ENCODE data around the gene GJB6.

Gene GJB6

DNA sequence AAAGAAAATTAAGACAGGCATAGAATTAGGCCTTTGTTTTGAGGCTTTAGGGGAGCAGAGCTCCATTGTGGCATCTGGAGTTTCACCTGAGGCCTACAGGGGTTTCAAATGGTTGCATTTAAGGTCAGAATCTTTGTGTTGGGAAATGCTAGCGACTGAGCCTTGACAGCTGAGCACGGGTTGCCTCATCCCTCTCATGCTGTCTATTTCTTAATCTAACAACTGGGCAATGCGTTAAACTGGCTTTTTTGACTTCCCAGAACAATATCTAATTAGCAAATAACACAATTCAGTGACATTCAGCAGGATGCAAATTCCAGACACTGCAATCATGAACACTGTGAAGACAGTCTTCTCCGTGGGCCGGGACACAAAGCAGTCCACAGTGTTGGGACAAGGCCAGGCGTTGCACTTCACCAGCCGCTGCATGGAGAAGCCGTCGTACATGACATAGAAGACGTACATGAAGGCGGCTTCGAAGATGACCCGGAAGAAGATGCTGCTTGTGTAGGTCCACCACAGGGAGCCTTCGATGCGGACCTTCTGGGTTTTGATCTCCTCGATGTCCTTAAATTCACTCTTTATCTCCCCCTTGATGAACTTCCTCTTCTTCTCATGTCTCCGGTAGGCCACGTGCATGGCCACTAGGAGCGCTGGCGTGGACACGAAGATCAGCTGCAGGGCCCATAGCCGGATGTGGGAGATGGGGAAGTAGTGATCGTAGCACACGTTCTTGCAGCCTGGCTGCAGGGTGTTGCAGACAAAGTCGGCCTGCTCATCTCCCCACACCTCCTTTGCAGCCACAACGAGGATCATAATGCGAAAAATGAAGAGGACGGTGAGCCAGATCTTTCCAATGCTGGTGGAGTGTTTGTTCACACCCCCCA lies 43.2 kb downstream of the GJB6 start:
- DNase-seq (ENCODE audit: low read depth in 2 of 2) = no peak

DNA sequence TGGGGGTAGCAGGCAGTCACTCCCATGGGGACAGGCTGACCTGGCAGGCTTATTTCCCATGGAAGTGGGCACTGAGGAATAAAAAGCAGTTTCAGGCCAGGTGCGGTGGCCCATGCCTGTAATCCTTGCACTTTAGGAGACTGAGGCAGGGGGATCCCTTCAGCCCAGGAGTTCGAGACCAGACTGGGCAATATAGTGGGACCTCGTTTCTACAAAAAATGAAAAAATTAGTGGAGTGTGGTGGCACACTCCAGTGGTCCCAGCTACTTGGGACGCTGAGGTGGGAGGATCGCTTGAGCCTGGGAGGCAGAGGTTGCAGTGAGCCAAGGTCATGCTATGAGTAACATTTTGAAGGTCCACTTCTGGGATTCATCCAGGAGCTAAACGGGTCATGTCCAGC lies 45.3 kb downstream of the GJB6 start:
- DNase-seq (ENCODE audit: low read depth in 2 of 2) = no peak

DNA sequence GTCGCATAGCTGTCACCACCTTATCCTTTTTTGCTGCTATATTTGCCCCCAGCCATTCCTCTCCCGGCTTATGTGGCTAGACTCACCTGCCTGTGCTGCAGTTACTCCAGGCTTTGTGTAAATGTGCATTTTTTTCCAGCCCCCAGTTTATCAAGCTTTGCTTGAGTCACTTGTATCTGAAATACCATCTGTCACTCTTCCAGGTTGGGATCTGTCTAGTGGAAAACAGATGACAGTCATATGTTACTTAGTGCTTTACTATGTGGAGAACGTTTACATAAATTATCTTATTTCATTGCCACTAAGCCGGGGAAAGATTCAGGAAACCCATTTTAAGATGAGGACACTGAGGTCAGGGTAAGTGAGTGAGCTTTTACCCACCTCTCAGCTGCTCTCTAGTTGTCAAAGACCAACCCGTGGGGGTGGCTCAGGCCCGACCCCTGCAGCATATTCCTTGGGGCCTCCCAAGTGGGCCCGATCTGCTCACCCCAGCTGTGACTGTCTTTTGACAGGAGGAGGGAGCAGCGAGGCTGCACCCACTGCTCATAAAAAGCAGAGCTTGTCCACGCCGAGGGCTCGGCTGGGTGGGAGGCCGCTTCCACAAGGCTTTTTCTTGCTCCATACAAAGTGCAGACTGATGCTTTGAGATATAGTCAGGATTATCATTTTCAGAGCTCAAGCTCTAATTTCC lies 46.6 kb downstream of the GJB6 start:
- DNase-seq (ENCODE audit: low read depth in 2 of 2) = no peak

DNA sequence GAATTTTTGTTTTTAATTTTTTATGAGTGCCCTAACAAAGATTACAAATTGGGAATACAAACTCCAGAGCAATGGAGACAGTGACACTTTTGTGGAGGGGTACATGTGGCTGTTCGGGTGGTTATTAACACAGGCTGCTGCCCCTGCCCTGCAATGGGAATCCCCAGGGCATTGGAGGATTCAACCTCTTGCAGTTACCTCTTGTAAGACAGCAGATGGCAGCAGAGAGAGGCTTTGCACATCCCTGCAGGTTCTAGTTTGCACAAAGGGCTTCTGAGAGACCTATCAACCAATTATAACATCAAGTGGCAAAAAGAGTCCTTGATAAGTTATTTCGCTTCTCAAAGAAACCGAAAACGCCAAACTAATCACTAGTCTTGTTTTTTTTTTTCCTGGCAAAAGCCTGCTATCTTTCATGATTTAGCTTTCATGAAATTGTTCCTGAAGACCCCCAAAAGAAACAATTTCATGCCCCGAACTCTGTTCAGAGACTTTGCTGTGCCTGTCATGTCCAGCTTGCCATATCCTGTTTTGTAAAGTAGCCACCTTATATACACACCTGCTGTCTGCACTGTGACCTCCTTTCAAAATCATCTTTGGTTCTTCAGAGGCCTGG lies 49.8 kb downstream of the GJB6 start:
- no peak for DNase-seq (ENCODE audit: low read depth in 2 of 2)

DNA sequence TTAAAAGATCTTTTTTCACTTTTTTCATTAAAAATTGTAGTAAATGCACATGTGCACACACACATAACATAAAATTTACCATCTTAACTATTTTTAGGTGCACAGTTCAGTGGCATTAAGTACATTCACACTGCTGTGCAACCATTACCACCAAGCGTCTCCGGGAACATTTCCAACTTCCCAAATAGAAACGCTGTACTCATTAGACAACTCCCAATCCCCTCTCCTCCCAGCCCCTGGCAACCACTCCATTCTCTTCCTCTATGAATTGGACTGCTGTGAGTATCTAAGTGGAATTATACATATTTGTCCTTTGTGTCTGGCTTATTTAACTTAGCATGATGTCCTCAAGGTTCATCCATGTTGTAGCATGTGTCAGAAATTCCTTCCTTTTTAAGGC lies 50.9 kb downstream of the GJB6 start:
- no peak for DNase-seq (ENCODE audit: low read depth in 2 of 2)

GRCh38 chr13:20178156-20178555 lies 54.0 kb downstream of the GJB6 start:
- DNase-seq (ENCODE audit: low read depth in 2 of 2) = no peak

GRCh38 chr13:20177049-20177831 lies 54.9 kb downstream of the GJB6 start:
- DNase-seq (ENCODE audit: low read depth in 2 of 2) = no peak

GRCh38 chr13:20175907-20176652 lies 56.0 kb downstream of the GJB6 start:
- no peak for DNase-seq (ENCODE audit: low read depth in 2 of 2)

DNA sequence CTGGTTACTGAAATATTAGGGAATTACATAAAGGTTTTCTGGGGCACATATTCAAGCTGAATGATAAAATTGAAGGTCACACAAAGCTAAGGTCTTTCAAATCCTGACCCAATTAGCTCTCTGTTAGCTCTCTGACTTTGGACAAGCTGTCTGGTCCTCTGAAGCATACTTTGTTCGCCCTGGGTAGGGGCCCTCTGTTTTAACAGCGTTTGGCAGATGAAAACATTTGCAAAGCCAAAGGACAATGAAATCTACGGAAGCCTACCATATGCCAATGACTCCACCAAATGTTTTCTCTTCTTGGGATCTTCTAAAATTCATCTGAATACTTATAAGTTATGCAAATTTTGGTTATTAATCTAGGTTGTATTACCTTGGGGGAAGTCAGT lies 56.7 kb downstream of the GJB6 start:
- DNase-seq (ENCODE audit: low read depth in 2 of 2) = no peak

- DNase-seq (ENCODE audit: low read depth in 2 of 2) = peak; percentile 50 to 54
These were observed 57.3 kb downstream of the GJB6 start for GRCh38 chr13:20174656-20175405.

GRCh38 chr13:20173116-20173746 lies 58.9 kb downstream of the GJB6 start:
- no peak for DNase-seq (ENCODE audit: low read depth in 2 of 2)
